Esophagus (tissue), 2 donors: Measurements from ENCODE around the gene RALGAPA2. TPM values are rescaled to one million over a fixed set of nuclear protein-coding genes. Genes with fewer than 3 reads are reported as not detected.

Experiments used
- H3K27ac ChIP-seq, 2 donors: one replicate each; pipeline ENCODE4 v1.5.1; 2013; ENCODE audit warnings: low read depth in 2 of 2, mild to moderate bottlenecking in 2 of 2, inconsistent platforms in 1 of 2, low read length in 1 of 2, moderate library complexity in 1 of 2
- H3K27me3 ChIP-seq, 2 donors: one replicate each; pipeline ENCODE4 v1.6.1; 2013; ENCODE audit warnings: low read length in 2 of 2, control low read depth in 1 of 2, mild to moderate bottlenecking in 1 of 2; ENCODE audit not compliant: insufficient read depth in 2 of 2, control insufficient read depth in 1 of 2
- H3K36me3 ChIP-seq, 2 donors: one replicate each; pipeline ENCODE4 v1.6.1; 2013; ENCODE audit warnings: low read length in 1 of 2; ENCODE audit not compliant: control insufficient read depth in 2 of 2, insufficient read depth in 2 of 2
- H3K4me1 ChIP-seq, 2 donors: one replicate each; pipeline ENCODE4 v1.6.1; 2013; ENCODE audit warnings: low read length in 1 of 2; ENCODE audit not compliant: control insufficient read depth in 2 of 2, insufficient read depth in 2 of 2
- H3K4me3 ChIP-seq, 2 donors: one replicate each; pipeline ENCODE4 v1.5.1; 2013; ENCODE audit warnings: low read length in 2 of 2, mild to moderate bottlenecking in 2 of 2, low read depth in 1 of 2, moderate library complexity in 1 of 2
- H3K9me3 ChIP-seq, 2 donors: one replicate each; pipeline ENCODE4 v1.6.1; 2013; ENCODE audit warnings: mild to moderate bottlenecking in 2 of 2, low read depth in 1 of 2, low read length in 1 of 2, moderate library complexity in 1 of 2; ENCODE audit not compliant: control insufficient read depth in 2 of 2, insufficient read depth in 1 of 2
- WGBS, 2 donors: extraction: QIAGEN DNeasy Blood & Tissue Kit; methylation state at CpG; one replicate each; pipeline ENCODE4 v1.1.7; 2013; 5-methylcytosine and 5-hydroxymethylcytosine counted together
- polyA plus RNA-seq, 2 donors: library from polyadenylated mRNA; stranded (reverse); fragments of 200-250 nt; gene quantifications; one replicate each; pipeline ENCODE4 v1.2.3, GENCODE V29; 2013
- donor health status: healthy with polysubstance abuse.
- donor health status: Bipolar disorder and iron deficiency.

The RALGAPA2 gene
- polyA plus RNA-seq, 2 donors, result 3.5 to 3.7 TPM

GRCh38 chr20:20731000-20731944 is 18.8 kb upstream of the RALGAPA2 start:
- Histone ChIP-seq H3K4me3 (no peak overlapping the region), H3K9me3 (no peaks in the 10 kb centered on the region), H3K27ac (no peak overlapping the region), H3K27me3 (peaks cover 0 to 3% of the 10 kb centered on the region in 2 donors), H3K36me3 (no peaks in the 10 kb centered on the region), H3K4me1 (no peaks in the 10 kb centered on the region)
- WGBS, 2 donors, result 81 to 83% methylated on average over 11 of the region's 11 CpGs

- Histone ChIP-seq H3K9me3 (no peaks in the 10 kb centered on the region), H3K36me3 (no peaks in the 10 kb centered on the region), H3K4me1 (no peaks in the 10 kb centered on the region), H3K27ac (no peak overlapping the region), H3K4me3 (no peak overlapping the region), H3K27me3 (peaks cover 0 to 3% of the 10 kb centered on the region in 2 donors)
- 95% methylated on average over 3 of the region's 3 CpGs for WGBS, 2 donors
Measured at GRCh38 chr20:20729563-20729962, 17.1 kb upstream of the RALGAPA2 start.

- Histone ChIP-seq H3K27me3 (no peaks in the 10 kb centered on the region), H3K36me3 (no peaks in the 10 kb centered on the region), H3K4me1 (no peaks in the 10 kb centered on the region), H3K9me3 (no peaks in the 10 kb centered on the region), H3K27ac (no peak overlapping the region), H3K4me3 (no peak overlapping the region)
- 87 to 97% methylated on average over 4 of the region's 4 CpGs for WGBS, 2 donors
Measured at GRCh38 chr20:20721489-20721888, 9.0 kb upstream of the RALGAPA2 start.

GRCh38 chr20:20720158-20720557 is 7.7 kb upstream of the RALGAPA2 start:
- no peak overlapping the region for H3K27ac ChIP-seq
- no peaks in the 10 kb centered on the region for H3K9me3 ChIP-seq
- H3K36me3 ChIP-seq, result no peaks in the 10 kb centered on the region
- H3K4me1 ChIP-seq, result no peaks in the 10 kb centered on the region
- WGBS, 2 donors, result 97 to 98% methylated on average over 1 of the region's 1 CpG
- no peak overlapping the region for H3K4me3 ChIP-seq
- H3K27me3 ChIP-seq, result no peaks in the 10 kb centered on the region

GRCh38 chr20:20719411-20719810 is 7.0 kb upstream of the RALGAPA2 start:
- no peaks in the 10 kb centered on the region for H3K36me3 ChIP-seq
- no peak overlapping the region for H3K4me3 ChIP-seq
- H3K9me3 ChIP-seq, result no peaks in the 10 kb centered on the region
- no peaks in the 10 kb centered on the region for H3K4me1 ChIP-seq
- no peaks in the 10 kb centered on the region for H3K27me3 ChIP-seq
- H3K27ac ChIP-seq, result no peak overlapping the region

- peaks cover 2 to 3% of the 10 kb centered on the region in 2 donors for H3K4me1 ChIP-seq
- H3K9me3 ChIP-seq, result no peaks in the 10 kb centered on the region
- H3K27me3 ChIP-seq, result no peaks in the 10 kb centered on the region
- WGBS, 2 donors, result 48 to 49% methylated on average over 15 of the region's 15 CpGs
- peak overlapping the region; percentile 94 to 97 for H3K27ac ChIP-seq
- no peaks in the 10 kb centered on the region for H3K36me3 ChIP-seq
- peak overlapping the region; percentile 84 to 87 for H3K4me3 ChIP-seq
Measured at GRCh38 chr20:20713244-20713765, 861 bp upstream of the RALGAPA2 start.

- peaks cover 2 to 4% of the 10 kb centered on the region in 2 donors for H3K4me1 ChIP-seq
- no peaks in the 10 kb centered on the region for H3K27me3 ChIP-seq
- no peaks in the 10 kb centered on the region for H3K36me3 ChIP-seq
- peak overlapping the region; percentile 94 to 97 for H3K27ac ChIP-seq
- 1% methylated on average over 19 to 33 of the region's 33 CpGs for WGBS, 2 donors
- H3K4me3 ChIP-seq, result peak overlapping the region; percentile 84 to 87
- H3K9me3 ChIP-seq, result no peaks in the 10 kb centered on the region
Measured at GRCh38 chr20:20712004-20712473, 405 bp downstream of the RALGAPA2 start.

GRCh38 chr20:20711413-20711812 is 1.0 kb downstream of the RALGAPA2 start:
- Histone ChIP-seq H3K27ac (peak overlapping the region; percentile 36 to 94), H3K9me3 (no peaks in the 10 kb centered on the region), H3K4me1 (peaks cover 2 to 4% of the 10 kb centered on the region in 2 donors), H3K4me3 (peak overlapping the region; percentile 84 to 87), H3K27me3 (no peaks in the 10 kb centered on the region), H3K36me3 (no peaks in the 10 kb centered on the region)
- WGBS, 2 donors, result 22 to 28% methylated on average over 3 of the region's 3 CpGs

- Histone ChIP-seq H3K4me1 (peaks cover 2 to 4% of the 10 kb centered on the region in 2 donors), H3K36me3 (no peaks in the 10 kb centered on the region), H3K4me3 (peak overlapping the region in 1 of 2 donors; percentile 87), H3K27ac (peak overlapping the region in 1 of 2 donors; percentile 41), H3K27me3 (no peaks in the 10 kb centered on the region), H3K9me3 (no peaks in the 10 kb centered on the region)
- WGBS, 2 donors, result 25 to 27% methylated on average over 6 of the region's 6 CpGs
Measured at GRCh38 chr20:20710443-20711315, 1.8 kb downstream of the RALGAPA2 start.
